H1 (cell line): ENCODE data around the gene PPP2R2B. TPM values are rescaled to one million over a fixed set of nuclear protein-coding genes. Genes with fewer than 3 reads are reported as not detected.

Experiments
- CTCF ChIA-PET: fragments of 300-600 bp; sonication (Branson Sonifier 250); formaldehyde crosslinking; loops from one replicate; lab custom pipeline; 2021; ENCODE audit not compliant: partially characterized antibody; lab: Charles Lee
- POLR2A ChIA-PET: fragments of 300-600 bp; sonication (Branson Sonifier 250); formaldehyde crosslinking; loops from one replicate; lab custom pipeline; 2021; ENCODE audit warnings: inconsistent platforms; ENCODE audit not compliant: partially characterized antibody; lab: Charles Lee
- DNase-seq, 2 experiments: peaks; one replicate each; pipeline versions ENCODE4 v3.0.0 to v3.0.0-alpha.2; 2010 to 2022; ENCODE audit warnings: low spot score in 2 of 2, low read depth in 1 of 2, mixed read lengths in 1 of 2
- FAIRE-seq: peaks from 2 replicates; lab custom pipeline; 2011; peaks lifted over from hg19 to GRCh38; lab: Jason Lieb, UNC
- H2AFZ ChIP-seq: 2 replicates; pipeline ENCODE4 v1.8.1; 2012; ENCODE audit warnings: low read length, inconsistent platforms
- H2AK5ac ChIP-seq: 2 replicates; pipeline ENCODE4 v1.6.1; 2013; ENCODE audit warnings: low read depth, low read length
- H2BK120ac ChIP-seq: replicated peaks from 2 replicates; pipeline ENCODE3; 2013; ENCODE audit warnings: low read depth, low read length, inconsistent platforms
- H2BK12ac ChIP-seq: 2 replicates; pipeline ENCODE4 v1.6.1; 2013; ENCODE audit warnings: low read depth, low read length
- H2BK15ac ChIP-seq: 2 replicates; pipeline ENCODE4 v1.6.1; 2013; ENCODE audit warnings: low read length
- H2BK20ac ChIP-seq: 2 replicates; pipeline ENCODE4 v1.6.1; 2013; ENCODE audit warnings: low read length
- H2BK5ac ChIP-seq: 2 replicates; pipeline ENCODE4 v1.6.1; 2013; ENCODE audit warnings: low read depth, low read length
- H3K14ac ChIP-seq: 2 replicates; pipeline ENCODE4 v1.6.1; 2013; ENCODE audit warnings: inconsistent platforms; ENCODE audit not compliant: insufficient read length
- H3K18ac ChIP-seq: 2 replicates; pipeline ENCODE4 v1.6.1; 2013; ENCODE audit warnings: low read length; ENCODE audit errors: extremely low read depth
- H3K23ac ChIP-seq: 2 replicates; pipeline ENCODE4 v1.6.1; 2013; ENCODE audit warnings: inconsistent platforms; ENCODE audit not compliant: insufficient read length
- H3K23me2 ChIP-seq: 2 replicates; pipeline ENCODE4 v1.6.1; 2013; ENCODE audit warnings: low read depth, low read length
- H3K27ac ChIP-seq: 2 replicates; pipeline ENCODE4 v1.6.1; 2011; ENCODE audit warnings: low read depth, low read length, inconsistent platforms
- H3K27me3 ChIP-seq, 4 experiments: replicated peaks in 1 of 4; 1 replicate in 1 of 4; 2 replicates in 3 of 4; pipeline versions ENCODE4 v1.6.1 to v1.8.1; 2011 to 2013; ENCODE audit warnings: low read length in 3 of 4, mild to moderate bottlenecking in 3 of 4, inconsistent platforms in 2 of 4, mixed read lengths in 2 of 4, moderate library complexity in 1 of 4; ENCODE audit not compliant: control insufficient read depth in 3 of 4, insufficient read depth in 3 of 4; ENCODE audit errors: extremely low read depth in 1 of 4
- H3K36me3 ChIP-seq, 4 experiments: 2 replicates each; pipeline versions ENCODE4 v1.6.1 to v1.8.1; 2011 to 2013; ENCODE audit warnings: mild to moderate bottlenecking in 4 of 4, low read length in 3 of 4, moderate library complexity in 2 of 4, control low read depth in 1 of 4, inconsistent platforms in 1 of 4; ENCODE audit not compliant: insufficient read depth in 4 of 4, control insufficient read depth in 2 of 4
- H3K4ac ChIP-seq: replicated peaks from 2 replicates; pipeline ENCODE3; 2013; ENCODE audit warnings: low read length, low read depth, mixed read lengths, inconsistent platforms; ENCODE audit not compliant: insufficient read length
- H3K4me1 ChIP-seq, 4 experiments: replicated peaks in 1 of 4; 1 replicate in 1 of 4; 2 replicates in 3 of 4; pipeline versions ENCODE4 v1.6.1 to v1.8.1; 2011 to 2013; ENCODE audit warnings: low read length in 3 of 4, inconsistent platforms in 2 of 4, mixed read lengths in 1 of 4; ENCODE audit not compliant: insufficient read depth in 4 of 4, control insufficient read depth in 3 of 4
- H3K4me2 ChIP-seq, 2 experiments: 2 replicates each; pipeline versions ENCODE4 v1.6.1 to v1.8.1; 2011 to 2013; ENCODE audit warnings: low read depth in 2 of 2, low read length in 2 of 2, control low read depth in 1 of 2, inconsistent platforms in 1 of 2, mild to moderate bottlenecking in 1 of 2; ENCODE audit not compliant: insufficient read depth in 1 of 2
- H3K4me3 ChIP-seq, 4 experiments: fragments of 200-600, 300-600 bp in 1 of 4; sonication (generic), shearing (Covaris generic), sonication (Bioruptor Twin) in 1 of 4; 2 replicates each; pipeline versions ENCODE4 v1.5.1 to v1.8.1; 2011 to 2016; ENCODE audit warnings: low read length in 4 of 4, low read depth in 3 of 4, control low read depth in 2 of 4, inconsistent platforms in 2 of 4, mild to moderate bottlenecking in 2 of 4, mixed read lengths in 1 of 4, moderate library complexity in 1 of 4; ENCODE audit not compliant: insufficient read depth in 2 of 4; ENCODE audit errors: extremely low read depth in 1 of 4
- H3K56ac ChIP-seq: replicated peaks from 2 replicates; pipeline ENCODE3; 2013; ENCODE audit warnings: low read depth, mild to moderate bottlenecking, mixed read lengths, low read length, inconsistent platforms; ENCODE audit not compliant: insufficient read length
- H3K79me1 ChIP-seq: 2 replicates; pipeline ENCODE4 v1.6.1; 2013; ENCODE audit warnings: low read depth, low read length, control low read depth
- H3K79me2 ChIP-seq, 2 experiments: 2 replicates each; pipeline versions ENCODE4 v1.6.1 to v1.8.1; 2012 to 2013; ENCODE audit warnings: low read length in 2 of 2, mild to moderate bottlenecking in 2 of 2, inconsistent platforms in 1 of 2; ENCODE audit not compliant: insufficient read depth in 2 of 2, control insufficient read depth in 1 of 2
- H3K9ac ChIP-seq, 4 experiments: replicated peaks in 1 of 4; 1 replicate in 1 of 4; 2 replicates in 3 of 4; pipeline versions ENCODE4 v1.6.1 to v1.8.1; 2011 to 2013; ENCODE audit warnings: low read depth in 3 of 4, low read length in 3 of 4, control low read depth in 2 of 4, mild to moderate bottlenecking in 2 of 4, moderate library complexity in 2 of 4, inconsistent platforms in 1 of 4; ENCODE audit errors: extremely low read depth in 1 of 4
- H3K9me3 ChIP-seq, 2 experiments: 2 replicates each; pipeline versions ENCODE4 v1.6.1 to v1.8.1; 2012 to 2013; ENCODE audit warnings: mild to moderate bottlenecking in 2 of 2, moderate library complexity in 2 of 2, control low read depth in 1 of 2, inconsistent platforms in 1 of 2, low read depth in 1 of 2, low read length in 1 of 2, mixed read lengths in 1 of 2; ENCODE audit not compliant: insufficient read depth in 2 of 2
- H4K20me1 ChIP-seq, 2 experiments: replicated peaks in 1 of 2; 2 replicates each; pipeline versions ENCODE3 to v1.8.1; 2011 to 2013; ENCODE audit warnings: inconsistent platforms in 2 of 2, low read length in 2 of 2, mild to moderate bottlenecking in 1 of 2; ENCODE audit not compliant: insufficient read depth in 2 of 2, control insufficient read depth in 1 of 2
- H4K5ac ChIP-seq: 2 replicates; pipeline ENCODE4 v1.6.1; 2013; ENCODE audit warnings: low read length, low read depth, mixed read lengths, inconsistent platforms; ENCODE audit not compliant: insufficient read length
- H4K8ac ChIP-seq: 2 replicates; pipeline ENCODE4 v1.8.0; 2013; ENCODE audit warnings: mild to moderate bottlenecking, moderate library complexity, low read length, inconsistent platforms; ENCODE audit not compliant: insufficient read depth; ENCODE audit errors: extremely low read depth
- H4K91ac ChIP-seq: replicated peaks from 2 replicates; pipeline ENCODE3; 2013; ENCODE audit warnings: low read length, mixed read lengths, inconsistent platforms; ENCODE audit not compliant: insufficient read length
- CEBPB ChIP-seq: IDR thresholded peaks from 2 replicates; pipeline ENCODE4 v1.6.1; 2012; ENCODE audit warnings: low read depth, low read length
- CHD1 ChIP-seq: IDR thresholded peaks from 2 replicates; pipeline ENCODE4 v1.6.1; 2012; ENCODE audit warnings: low read depth, low read length, improper control_type of control experiment
- EP300 ChIP-seq, 2 experiments: IDR thresholded peaks; 1 replicate in 1 of 2; 2 replicates in 1 of 2; pipeline ENCODE4 v1.6.1; 2011 to 2012; ENCODE audit warnings: low read depth in 2 of 2, low read length in 2 of 2, mild to moderate bottlenecking in 2 of 2, borderline replicate concordance in 1 of 2, inconsistent platforms in 1 of 2, moderate library complexity in 1 of 2
- EZH2 ChIP-seq: fragments of 200-600 bp; sonication (generic); IDR thresholded peaks from 2 replicates; pipeline ENCODE4 v1.7.1; 2012; ENCODE audit warnings: low read depth, mild to moderate bottlenecking, moderate library complexity, low read length, inconsistent platforms; ENCODE audit not compliant: severe bottlenecking
- GABPA ChIP-seq: IDR thresholded peaks from 2 replicates; pipeline ENCODE4 v1.6.1; 2011; ENCODE audit warnings: mild to moderate bottlenecking, low read length, moderate library complexity, borderline replicate concordance; ENCODE audit not compliant: insufficient read depth
- NRF1 ChIP-seq: IDR thresholded peaks from 2 replicates; pipeline ENCODE4 v1.6.1; 2011; ENCODE audit warnings: mild to moderate bottlenecking, low read depth, low read length, improper control_type of control experiment
- POLR2A ChIP-seq, 2 experiments: IDR thresholded peaks; 1 replicate in 1 of 2; 2 replicates in 1 of 2; pipeline ENCODE4 v1.6.1; 2011; ENCODE audit warnings: low read depth in 2 of 2, low read length in 2 of 2, mild to moderate bottlenecking in 2 of 2; ENCODE audit errors: control extremely low read depth in 1 of 2
- SUZ12 ChIP-seq: fragments of 200-600 bp; sonication (generic); IDR thresholded peaks from 2 replicates; pipeline ENCODE4 v1.6.1; 2012; ENCODE audit warnings: mild to moderate bottlenecking, inconsistent platforms, low read length, moderate library complexity, mixed read lengths
- WGBS, 2 experiments: shearing (Covaris generic) in 1 of 2; methylation state at CpG; one replicate each; pipeline versions ENCODE4 v1.1.6 to v1.1.7; 2013 to 2015; ENCODE audit warnings: low lambda C conversion rate in 2 of 2, mixed read lengths in 2 of 2, inconsistent platforms in 1 of 2, low coverage in 1 of 2, missing lambda C conversion rate in 1 of 2; ENCODE audit not compliant: insufficient replicate concordance in 2 of 2, insufficient coverage in 1 of 2, insufficient read length in 1 of 2; ENCODE audit errors: extremely low coverage in 1 of 2, missing lambda C conversion rate in 1 of 2; 5-methylcytosine and 5-hydroxymethylcytosine counted together
- polyA plus RNA-seq, 7 experiments: library from polyadenylated mRNA; depleted of rRNA in 3 of 7; stranded (reverse) in 5 of 7; unstranded in 2 of 7; fragments of >200 nt in 5 of 7; fragments of 200-250 nt in 2 of 7; gene quantifications; 1 replicate in 5 of 7; 2 replicates in 1 of 7; 4 replicates in 1 of 7; pipeline versions ENCODE4 v1.2.1 to v1.2.3, GENCODE V29; 2011 to 2013; ENCODE audit warnings: missing spikeins in 2 of 7, mixed read lengths in 2 of 7
- total RNA-seq: library from RNA; stranded (reverse); fragmentation: NEBNext Ultra II Directional; extraction: Animal tissue kit (Norgen Biotek cat#: 25700); gene quantifications from 2 replicates; pipeline ENCODE4 v1.2.1, GENCODE V29; 2021
- TF ChIP-seq, protein P1 (sequence below): IDR thresholded peaks from 2 replicates; pipeline ENCODE4 v1.6.1; 2011; ENCODE audit warnings: low read length, improper control_type of control experiment

Gene PPP2R2B
- total and polyA plus RNA-seq, 2 of the 8 experiments (the other 6 are each of a cell fraction or from before 2014, with no cell fraction given) = 21.1 to 37.1 TPM

DNA sequence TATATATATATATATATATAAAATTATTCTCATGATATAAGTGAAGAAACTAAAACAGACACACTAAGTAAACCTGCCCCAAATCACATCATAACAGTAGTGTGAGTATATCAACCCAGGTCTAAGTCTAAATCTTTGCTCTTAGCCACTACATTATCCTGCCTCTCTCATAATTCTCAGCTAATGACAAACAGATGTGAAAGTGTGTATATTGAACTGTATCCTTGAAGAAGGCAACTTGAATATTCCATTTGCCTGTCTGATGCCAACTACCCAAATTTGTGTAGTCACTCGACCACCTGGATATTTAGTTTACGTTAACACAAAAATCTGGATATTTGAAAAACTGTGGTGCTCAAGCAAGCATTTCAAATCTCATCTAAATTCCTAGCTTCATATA, 97.4 kb downstream of the PPP2R2B start:
- Histone ChIP-seq H3K18ac (no peak overlapping the region), H3K36me3 (no peaks in the 10 kb centered on the region), H3K14ac (no peak overlapping the region), H3K4ac (no peak overlapping the region), H4K5ac (no peak overlapping the region), H4K20me1 (no peaks in the 10 kb centered on the region), H3K27ac (no peak overlapping the region), H2AFZ (no peak overlapping the region), H3K56ac (no peak overlapping the region), H3K79me2 (no peaks in the 10 kb centered on the region), H3K9me3 (peaks cover 0 to 5% of the 10 kb centered on the region in 2 experiments; a peak in 1 of 4 replicates), H3K4me1 (peaks cover 0 to 2% (median 0%) of the 10 kb centered on the region in 4 experiments; a peak in 1 of 7 replicates), H2BK5ac (no peak overlapping the region), H3K23ac (no peak overlapping the region), H3K4me2 (no peak overlapping the region), H3K23me2 (no peaks in the 10 kb centered on the region), H3K9ac (no peak overlapping the region), H4K91ac (no peak overlapping the region), H2BK20ac (no peak overlapping the region), H2BK120ac (no peak overlapping the region), H3K27me3 (no peaks in the 10 kb centered on the region), H4K8ac (no peak overlapping the region), H2AK5ac (no peak overlapping the region), H2BK15ac (no peak overlapping the region), H2BK12ac (no peak overlapping the region), H3K79me1 (no peaks in the 10 kb centered on the region; the same call in 1 of the 2 replicates), H3K4me3 (no peak overlapping the region)
- POLR2A ChIA-PET = no interaction called here
- no peak for TF ChIP-seq GABPA
- TF ChIP-seq CHD1 = no peak
- TF ChIP-seq SUZ12 = no peak
- TF ChIP-seq, protein P1, sequence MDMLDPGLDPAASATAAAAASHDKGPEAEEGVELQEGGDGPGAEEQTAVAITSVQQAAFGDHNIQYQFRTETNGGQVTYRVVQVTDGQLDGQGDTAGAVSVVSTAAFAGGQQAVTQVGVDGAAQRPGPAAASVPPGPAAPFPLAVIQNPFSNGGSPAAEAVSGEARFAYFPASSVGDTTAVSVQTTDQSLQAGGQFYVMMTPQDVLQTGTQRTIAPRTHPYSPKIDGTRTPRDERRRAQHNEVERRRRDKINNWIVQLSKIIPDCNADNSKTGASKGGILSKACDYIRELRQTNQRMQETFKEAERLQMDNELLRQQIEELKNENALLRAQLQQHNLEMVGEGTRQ = no peak
- no peak for TF ChIP-seq EP300 (IDR thresholded peaks at IDR 0.05; ENCODE audit: borderline replicate concordance in 1 of 2, low read depth in 2 of 2, low read length in 2 of 2)
- no peak for TF ChIP-seq NRF1
- no peak for TF ChIP-seq POLR2A (IDR thresholded peaks at IDR 0.05; ENCODE audit: control extremely low read depth in 1 of 2, low read depth in 2 of 2, low read length in 2 of 2)
- no peak for TF ChIP-seq EZH2
- TF ChIP-seq CEBPB = no peak
- FAIRE-seq = no peak
- CTCF ChIA-PET = interaction anchor here (0.7 kb wide), 1 partner anchor 443 kb away, joined by 5 read pairs; no protein-coding TSS in a partner anchor
- no peak for DNase-seq
- 89% methylated on average over 2 of the region's 2 CpGs; no CpG with 5 or more reads in 1 of the 2 experiments for WGBS, 2 experiments
